Measurements from ENCODE around the gene CLPX. TPM values are rescaled to one million over a fixed set of nuclear protein-coding genes. Genes with fewer than 3 reads are reported as not detected.
"Not testable (repeated sequence)": the region's sequence is repeated elsewhere in the genome, so short reads cannot be mapped to it uniquely, and the experiment has no call there.

Gene CLPX
- total RNA-seq, 1 donor from 2014 or later, result 58.7 TPM

GRCh38 chr15:65184305-65184867 is 756 bp downstream of the CLPX start:
- peak in 1 of 2 experiments; percentile 68 for DNase-seq (ENCODE audit: low spot score in 2 of 2, unreplicated experiment in 2 of 2)
- Mint-ChIP-seq H3K27me3 (ENCODE audit: low read depth) (no peaks in the 10 kb centered on the region), H3K27ac (peak overlapping the region; percentile 97), H3K9me3 (no peaks in the 10 kb centered on the region), H3K4me1 (peaks cover 19% of the 10 kb centered on the region), H3K4me3 (peak overlapping the region; percentile 92), H3K36me3 (peaks cover 2% of the 10 kb centered on the region)
- no peak for TF ChIP-seq CTCF (IDR thresholded peaks at IDR 0.05; ENCODE audit: unreplicated experiment)

- no peaks in the 10 kb centered on the region for H3K9me3 Mint-ChIP-seq
- no peak for DNase-seq (ENCODE audit: low spot score in 2 of 2, unreplicated experiment in 2 of 2)
- H3K27me3 Mint-ChIP-seq (ENCODE audit: low read depth), result no peaks in the 10 kb centered on the region
- peak overlapping the region; percentile 97 for H3K27ac Mint-ChIP-seq
- H3K36me3 Mint-ChIP-seq, result peaks cover 3% of the 10 kb centered on the region
- TF ChIP-seq CTCF (IDR thresholded peaks at IDR 0.05; ENCODE audit: unreplicated experiment), result no peak
- peak overlapping the region; percentile 92 for H3K4me3 Mint-ChIP-seq
- peaks cover 19% of the 10 kb centered on the region for H3K4me1 Mint-ChIP-seq
These were observed 1.3 kb downstream of the CLPX start for GRCh38 chr15:65183865-65184159.

- H3K27me3 Mint-ChIP-seq (ENCODE audit: low read depth), result no peaks in the 10 kb centered on the region
- H3K36me3 Mint-ChIP-seq, result peaks cover 3% of the 10 kb centered on the region
- H3K27ac Mint-ChIP-seq, result peak overlapping the region; percentile 79
- H3K4me3 Mint-ChIP-seq, result peak overlapping the region; percentile 92
- TF ChIP-seq CTCF (IDR thresholded peaks at IDR 0.05; ENCODE audit: unreplicated experiment), result no peak
- peaks cover 19% of the 10 kb centered on the region for H3K4me1 Mint-ChIP-seq
- no peaks in the 10 kb centered on the region for H3K9me3 Mint-ChIP-seq
- no peak for DNase-seq (ENCODE audit: low spot score in 2 of 2, unreplicated experiment in 2 of 2)
These were observed 2.6 kb downstream of the CLPX start for GRCh38 chr15:65182538-65182937.

GRCh38 chr15:65181582-65182353 is 3.4 kb downstream of the CLPX start:
- peak overlapping the region; percentile 20 for H3K4me3 Mint-ChIP-seq
- H3K27ac Mint-ChIP-seq; H3K36me3 Mint-ChIP-seq; H3K9me3 Mint-ChIP-seq; DNase-seq (ENCODE audit: low spot score in 2 of 2, unreplicated experiment in 2 of 2); H3K27me3 Mint-ChIP-seq (ENCODE audit: low read depth): not testable (repeated sequence)
- H3K4me1 Mint-ChIP-seq, result peaks cover 19% of the 10 kb centered on the region

GRCh38 chr15:65180167-65180566 is 5.0 kb downstream of the CLPX start:
- no peak for TF ChIP-seq CTCF (IDR thresholded peaks at IDR 0.05; ENCODE audit: unreplicated experiment)
- Mint-ChIP-seq H3K36me3 (peaks cover 12% of the 10 kb centered on the region), H3K9me3 (no peaks in the 10 kb centered on the region), H3K4me1 (peaks cover 15% of the 10 kb centered on the region), H3K27me3 (ENCODE audit: low read depth) (no peaks in the 10 kb centered on the region), H3K4me3 (no peak overlapping the region), H3K27ac (no peak overlapping the region)
- no peak for DNase-seq (ENCODE audit: low spot score in 2 of 2, unreplicated experiment in 2 of 2)

GRCh38 chr15:65177901-65178300 is 7.2 kb downstream of the CLPX start:
- H3K4me1 Mint-ChIP-seq, result peaks cover 9% of the 10 kb centered on the region
- H3K9me3 Mint-ChIP-seq, result peaks cover 4% of the 10 kb centered on the region
- DNase-seq (ENCODE audit: low spot score in 2 of 2, unreplicated experiment in 2 of 2), result no peak
- H3K36me3 Mint-ChIP-seq, result peaks cover 23% of the 10 kb centered on the region
- no peak overlapping the region for H3K27ac Mint-ChIP-seq
- no peak overlapping the region for H3K4me3 Mint-ChIP-seq
- H3K27me3 Mint-ChIP-seq (ENCODE audit: low read depth), result no peaks in the 10 kb centered on the region
- TF ChIP-seq CTCF (IDR thresholded peaks at IDR 0.05; ENCODE audit: unreplicated experiment), result no peak
